A673 (cell line): ENCODE results near the gene SRPRB. TPM values are rescaled to one million over a fixed set of nuclear protein-coding genes. Genes with fewer than 3 reads are reported as not detected.

Experiments
- BruUV-seq: library from RNA; stranded (reverse); fragments of 400-500 nt; replicated peaks from 2 replicates; lab custom pipeline; 2021; lab: Mats Ljungman, UMichigan
- CTCF ChIA-PET: fragments of 300-600 bp; sonication (Branson Sonifier 250); formaldehyde crosslinking; loops from one replicate; lab custom pipeline; 2022; ENCODE audit warnings: antibody characterized with exemption; lab: Charles Lee
- POLR2A ChIA-PET: fragments of 300-600 bp; sonication (Branson Sonifier 250); formaldehyde crosslinking; loops from one replicate; lab custom pipeline; 2022; ENCODE audit warnings: antibody characterized with exemption; ENCODE audit not compliant: low non-redundant PET; lab: Charles Lee
- DNase-seq: peaks from one replicate; pipeline ENCODE4 v3.0.0-alpha.2; 2015; ENCODE audit warnings: low spot score
- H3K27ac ChIP-seq: fragments of 200-600 bp; sonication (generic); 2 replicates; pipeline ENCODE4 v1.5.1; 2016; ENCODE audit warnings: mixed run types, low read depth, mild to moderate bottlenecking, mixed read lengths, antibody characterized with exemption, low read length; ENCODE audit not compliant: poor library complexity, severe bottlenecking
- H3K27me3 ChIP-seq: fragments of 200-600 bp; sonication (generic); replicated peaks from 2 replicates; pipeline ENCODE4 v1.6.1; 2017; ENCODE audit warnings: mixed run types, low read depth, mild to moderate bottlenecking, mixed read lengths, antibody characterized with exemption, low read length; ENCODE audit not compliant: insufficient read depth, poor library complexity
- H3K36me3 ChIP-seq: fragments of 200-600 bp; sonication (generic); 2 replicates; pipeline ENCODE4 v1.6.1; 2016; ENCODE audit warnings: mixed run types, mild to moderate bottlenecking, mixed read lengths, antibody characterized with exemption, low read length; ENCODE audit not compliant: insufficient read depth, poor library complexity, severe bottlenecking
- H3K4me1 ChIP-seq: fragments of 200-600 bp; sonication (generic); 2 replicates; pipeline ENCODE4 v1.6.1; 2017; ENCODE audit warnings: mixed run types, mild to moderate bottlenecking, mixed read lengths, antibody characterized with exemption, low read length; ENCODE audit not compliant: insufficient read depth, poor library complexity, severe bottlenecking
- H3K4me3 ChIP-seq: fragments of 200-600 bp; sonication (generic); 2 replicates; pipeline ENCODE4 v1.5.1; 2016; ENCODE audit warnings: low read depth, mixed run types, mild to moderate bottlenecking, mixed read lengths, low read length; ENCODE audit not compliant: poor library complexity, severe bottlenecking
- H3K9me3 ChIP-seq: fragments of 200-600 bp; sonication (generic); 2 replicates; pipeline ENCODE4 v1.6.1; 2016; ENCODE audit warnings: mixed run types, low read depth, mild to moderate bottlenecking, mixed read lengths, antibody characterized with exemption, low read length; ENCODE audit not compliant: poor library complexity, severe bottlenecking
- EZH2 ChIP-seq: fragments of 200-600 bp; sonication (generic); IDR thresholded peaks from 2 replicates; pipeline ENCODE4 v1.6.1; 2017; ENCODE audit warnings: borderline replicate concordance, low read depth, mild to moderate bottlenecking, mixed read lengths, antibody characterized with exemption, low read length; ENCODE audit not compliant: poor library complexity, severe bottlenecking
- intact Hi-C: fragments of 100-400 bp; cut with micrococcal nuclease; formaldehyde crosslinking; loops from one replicate; pipeline ENCODE4 v1.10.0; 2022; ENCODE audit not compliant: unreplicated experiment
- total RNA-seq: library from RNA; stranded (reverse); gene quantifications from 2 replicates; pipeline ENCODE4 v1.2.3, GENCODE V29; 2021
- TF ChIP-seq, protein P1 (sequence below): fragments of 300-800, 200-600 bp; sonication (generic); conservative IDR thresholded peaks from 2 replicates; pipeline ENCODE4 v1.5.1; 2017; ENCODE audit warnings: low read depth, mild to moderate bottlenecking, antibody characterized with exemption, low read length, moderate library complexity, mixed read lengths

The SRPRB gene
- total RNA-seq, 1 experiment from 2014 or later, result 64.2 TPM

DNA sequence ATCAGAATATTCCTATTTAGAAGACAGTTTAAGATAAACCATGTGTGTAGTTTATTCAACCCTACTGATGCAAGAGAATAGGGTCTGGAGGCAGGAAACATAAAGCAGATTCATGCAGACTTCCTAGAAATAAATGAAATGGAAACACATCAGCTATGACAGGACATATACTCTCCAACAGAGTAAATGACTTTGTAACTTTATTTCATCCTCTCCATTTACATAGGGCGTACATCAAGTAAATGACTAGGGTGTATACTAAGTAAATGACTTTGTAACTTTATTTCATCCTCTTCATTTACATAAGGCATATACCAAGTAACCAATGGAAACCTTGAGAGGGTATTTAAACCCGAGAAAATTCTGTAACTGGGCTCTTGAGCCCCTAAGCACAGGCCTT is 17.6 kb upstream of the SRPRB start:
- no TSS peak for BruUV-seq
- H3K27me3 ChIP-seq, result peaks cover 3% of the 10 kb centered on the region

DNA sequence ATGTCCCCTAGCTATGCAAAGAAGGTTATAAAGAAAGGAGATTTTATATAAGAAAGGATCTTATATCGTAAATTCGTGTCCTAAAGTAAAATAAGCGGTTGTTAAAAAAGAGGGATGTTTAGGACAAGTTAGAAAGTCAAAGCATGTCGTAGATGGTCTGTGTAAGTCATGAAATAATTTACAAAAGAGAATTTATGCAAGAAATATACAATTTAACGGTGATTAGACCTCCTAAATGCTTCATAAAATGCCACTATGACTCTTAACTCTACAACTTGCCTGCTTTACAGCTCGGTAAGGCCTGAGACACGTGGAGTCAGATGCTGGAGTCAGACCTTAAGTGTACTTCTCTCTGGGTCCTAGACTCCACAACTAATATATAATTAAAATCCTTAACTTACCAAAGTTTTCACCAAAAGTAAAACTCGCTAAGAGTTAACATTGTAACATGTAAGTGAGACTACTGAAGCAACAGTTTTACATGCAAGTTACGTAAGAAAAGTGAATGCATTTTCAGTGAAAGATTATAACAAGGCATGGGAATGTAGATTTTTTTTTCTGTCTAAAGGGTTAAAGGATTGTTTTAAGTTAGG is 13.3 kb upstream of the SRPRB start:
- H3K27ac ChIP-seq, result no peak overlapping the region
- H3K27me3 ChIP-seq, result no peaks in the 10 kb centered on the region
- peaks cover 17% of the 10 kb centered on the region for H3K9me3 ChIP-seq
- intact Hi-C loops, result no loop called here
- no peak overlapping the region for H3K4me3 ChIP-seq
- CTCF ChIA-PET, result no interaction called here
- TF ChIP-seq EZH2, result no peak
- TF ChIP-seq, protein P1, sequence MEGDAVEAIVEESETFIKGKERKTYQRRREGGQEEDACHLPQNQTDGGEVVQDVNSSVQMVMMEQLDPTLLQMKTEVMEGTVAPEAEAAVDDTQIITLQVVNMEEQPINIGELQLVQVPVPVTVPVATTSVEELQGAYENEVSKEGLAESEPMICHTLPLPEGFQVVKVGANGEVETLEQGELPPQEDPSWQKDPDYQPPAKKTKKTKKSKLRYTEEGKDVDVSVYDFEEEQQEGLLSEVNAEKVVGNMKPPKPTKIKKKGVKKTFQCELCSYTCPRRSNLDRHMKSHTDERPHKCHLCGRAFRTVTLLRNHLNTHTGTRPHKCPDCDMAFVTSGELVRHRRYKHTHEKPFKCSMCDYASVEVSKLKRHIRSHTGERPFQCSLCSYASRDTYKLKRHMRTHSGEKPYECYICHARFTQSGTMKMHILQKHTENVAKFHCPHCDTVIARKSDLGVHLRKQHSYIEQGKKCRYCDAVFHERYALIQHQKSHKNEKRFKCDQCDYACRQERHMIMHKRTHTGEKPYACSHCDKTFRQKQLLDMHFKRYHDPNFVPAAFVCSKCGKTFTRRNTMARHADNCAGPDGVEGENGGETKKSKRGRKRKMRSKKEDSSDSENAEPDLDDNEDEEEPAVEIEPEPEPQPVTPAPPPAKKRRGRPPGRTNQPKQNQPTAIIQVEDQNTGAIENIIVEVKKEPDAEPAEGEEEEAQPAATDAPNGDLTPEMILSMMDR, result no peak
- no peaks in the 10 kb centered on the region for H3K36me3 ChIP-seq
- POLR2A ChIA-PET, result no interaction called here
- no TSS peak for BruUV-seq
- no peaks in the 10 kb centered on the region for H3K4me1 ChIP-seq
- peak; percentile 6 for DNase-seq

More for the DNA sequence above, 17.6 kb upstream of the SRPRB start:
- TF ChIP-seq, protein P1, result no peak
- TF ChIP-seq EZH2, result no peak
- ChIA-PET POLR2A (no interaction called here), CTCF (no interaction called here)
- Histone ChIP-seq H3K9me3 (peaks cover 17% of the 10 kb centered on the region), H3K4me1 (no peaks in the 10 kb centered on the region), H3K36me3 (no peaks in the 10 kb centered on the region), H3K4me3 (no peak overlapping the region), H3K27ac (no peak overlapping the region)
- intact Hi-C loops, result no loop called here
- DNase-seq, result no peak

DNA sequence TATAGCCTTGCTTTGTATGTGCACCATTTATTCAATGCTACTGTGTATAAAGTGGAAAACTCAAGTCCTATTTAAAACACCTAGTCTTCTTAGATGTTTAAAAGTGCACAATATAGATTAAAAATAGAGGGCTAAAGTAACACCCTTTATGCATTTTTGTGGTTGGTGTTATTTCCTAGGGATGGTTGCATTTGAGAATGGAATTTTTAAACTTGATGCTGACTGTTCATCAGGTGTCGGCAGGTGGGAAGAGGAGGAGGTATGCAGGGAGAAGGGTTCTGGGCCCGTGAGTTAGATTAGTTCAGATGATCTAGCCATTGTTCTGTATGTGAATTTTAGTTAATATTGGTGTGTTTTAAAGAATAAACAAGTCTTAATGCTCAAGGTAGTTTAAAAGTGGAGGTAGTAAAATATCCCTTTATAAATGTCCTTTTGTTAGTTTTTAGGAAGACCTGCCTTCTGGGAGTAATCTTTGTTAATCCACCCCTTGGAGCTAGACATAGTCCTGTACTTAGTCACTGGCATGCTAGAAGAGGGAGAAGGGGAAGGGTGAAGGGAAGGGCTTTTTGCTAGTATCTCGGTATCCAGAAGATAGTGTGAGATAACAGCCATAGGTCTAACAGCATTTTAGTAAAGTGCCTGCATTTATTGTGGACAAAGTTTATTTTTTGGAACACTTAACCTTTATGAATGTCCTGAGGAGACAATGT is 8.1 kb upstream of the SRPRB start:
- TF ChIP-seq, protein P1, result no peak
- TF ChIP-seq EZH2, result no peak
- Histone ChIP-seq H3K4me3 (no peak overlapping the region), H3K36me3 (no peaks in the 10 kb centered on the region), H3K27me3 (peaks cover 16% of the 10 kb centered on the region), H3K27ac (no peak overlapping the region), H3K9me3 (peaks cover under 1% of the 10 kb centered on the region), H3K4me1 (no peaks in the 10 kb centered on the region)
- ChIA-PET POLR2A (no interaction called here), CTCF (no interaction called here)
- intact Hi-C loops, result no loop called here
- DNase-seq, result no peak
- no TSS peak for BruUV-seq
